Measurements from ENCODE around the gene TPSD1. TPM values are rescaled to one million over a fixed set of nuclear protein-coding genes. Genes with fewer than 3 reads are reported as not detected.

TPSD1 gene
- polyA plus RNA-seq, 2 of the 4 experiments (the other 2 are of a cell fraction), result not detected

GRCh38 chr16:1279081-1279944 lies 23.4 kb downstream of the TPSD1 start:
- FAIRE-seq (no peak), ATAC-seq (no peak), DNase-seq (ENCODE audit: low read depth in 1 of 2, low spot score in 1 of 2) (no peak)
- POLR2A ChIA-PET, result no interaction called here
- 81% methylated on average over 20 of the region's 30 CpGs for WGBS (ENCODE audit: missing lambda C conversion rate)
- Histone ChIP-seq H3K4me1 (no peaks in the 10 kb centered on the region), H3K4me2 (no peak overlapping the region), H3K27ac (no peak overlapping the region), H3K9me3 (no peaks in the 10 kb centered on the region), H3K4me3 (no peak overlapping the region)
- CTCF ChIA-PET, result interaction anchor here (0.7 to 1.2 kb wide), 3 partner anchors 9 to 223 kb away, joined by 3 to 7 read pairs (median 3); no protein-coding TSS in a partner anchor
- no peak for TF ChIP-seq CHD4 (IDR thresholded peaks at IDR 0.05; ENCODE audit: borderline replicate concordance)
- TF ChIP-seq E2F6 (IDR thresholded peaks at IDR 0.05; ENCODE audit: borderline replicate concordance, low read depth), result no peak
- no peak for TF ChIP-seq NR3C1 (IDR thresholded peaks at IDR 0.05)
- TF ChIP-seq CBX8 (IDR thresholded peaks at IDR 0.05), result no peak
- no peak for TF ChIP-seq CBX2 (IDR thresholded peaks at IDR 0.05; ENCODE audit: borderline replicate concordance, low read depth)
- TF ChIP-seq SMC3 (IDR thresholded peaks at IDR 0.05), result no peak
- TF ChIP-seq HOXB5 (CRISPR knock-in tag; IDR thresholded peaks at IDR 0.05), result no peak
- TF ChIP-seq ZC3H11A (IDR thresholded peaks at IDR 0.05), result no peak
- no peak for TF ChIP-seq ZFP36 (IDR thresholded peaks at IDR 0.05; ENCODE audit: borderline replicate concordance, partially characterized antibody)
- no peak for TF ChIP-seq CEBPB (IDR thresholded peaks at IDR 0.05)
- TF ChIP-seq JUNB (IDR thresholded peaks at IDR 0.05), result no peak

- ATAC-seq, result no peak
Observed at GRCh38 chr16:1279945-1280589, 24.2 kb downstream of the TPSD1 start.

GRCh38 chr16:1280783-1281182 lies 24.9 kb downstream of the TPSD1 start:
- POLR2A ChIA-PET, result interaction anchor here (0.5 to 0.6 kb wide), 2 partner anchors 17 to 64 kb away, joined by 3 read pairs; no protein-coding TSS in a partner anchor

More at GRCh38 chr16:1279945-1280589, 24.2 kb downstream of the TPSD1 start:
- TF ChIP-seq CEBPB (IDR thresholded peaks at IDR 0.05) (no peak), BHLHE40 (IDR thresholded peaks at IDR 0.05; ENCODE audit: low read depth, low read length) (no peak), HOXA7 (CRISPR knock-in tag; IDR thresholded peaks at IDR 0.05) (no peak), CBX2 (IDR thresholded peaks at IDR 0.05; ENCODE audit: borderline replicate concordance, low read depth) (no peak)
- ChIA-PET POLR2A (interaction anchor here (0.5 to 0.6 kb wide), 2 partner anchors 17 to 65 kb away, joined by 3 read pairs; no protein-coding TSS in a partner anchor), CTCF (interaction anchor here (0.6 to 1.2 kb wide), 4 partner anchors 10 to 224 kb away, joined by 3 to 7 read pairs (median 3); no protein-coding TSS in a partner anchor)
- no peaks in the 10 kb centered on the region for H3K4me1 ChIP-seq
- H3K4me3 ChIP-seq, result no peak overlapping the region
- 76% methylated on average over 15 of the region's 29 CpGs for WGBS (ENCODE audit: missing lambda C conversion rate)
- no peaks in the 10 kb centered on the region for H3K9me3 ChIP-seq
- no peak overlapping the region for H3K27ac ChIP-seq
- DNase-seq (ENCODE audit: low read depth in 1 of 2, low spot score in 1 of 2) (no peak), FAIRE-seq (no peak)
- no peak overlapping the region for H3K4me2 ChIP-seq

GRCh38 chr16:1281517-1281916 lies 25.6 kb downstream of the TPSD1 start:
- CTCF ChIA-PET, result no interaction called here
- no peaks in the 10 kb centered on the region for H3K9me3 ChIP-seq
- no peak for FAIRE-seq
- TF ChIP-seq EHF (CRISPR knock-in tag; IDR thresholded peaks at IDR 0.05), result no peak
- TF ChIP-seq RAD21 (conservative IDR thresholded peaks at IDR 0.05 in 1 of 2, IDR thresholded peaks at IDR 0.05 in 1 of 2), result no peak
- TF ChIP-seq FOXS1 (CRISPR knock-in tag; IDR thresholded peaks at IDR 0.05), result no peak
- TF ChIP-seq, protein P1, sequence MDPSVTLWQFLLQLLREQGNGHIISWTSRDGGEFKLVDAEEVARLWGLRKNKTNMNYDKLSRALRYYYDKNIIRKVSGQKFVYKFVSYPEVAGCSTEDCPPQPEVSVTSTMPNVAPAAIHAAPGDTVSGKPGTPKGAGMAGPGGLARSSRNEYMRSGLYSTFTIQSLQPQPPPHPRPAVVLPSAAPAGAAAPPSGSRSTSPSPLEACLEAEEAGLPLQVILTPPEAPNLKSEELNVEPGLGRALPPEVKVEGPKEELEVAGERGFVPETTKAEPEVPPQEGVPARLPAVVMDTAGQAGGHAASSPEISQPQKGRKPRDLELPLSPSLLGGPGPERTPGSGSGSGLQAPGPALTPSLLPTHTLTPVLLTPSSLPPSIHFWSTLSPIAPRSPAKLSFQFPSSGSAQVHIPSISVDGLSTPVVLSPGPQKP (IDR thresholded peaks at IDR 0.05; ENCODE audit: low read depth, low read length), result no peak
- no peak for TF ChIP-seq CBX2 (IDR thresholded peaks at IDR 0.05; ENCODE audit: borderline replicate concordance, low read depth)
- TF ChIP-seq RNF2 (IDR thresholded peaks at IDR 0.05; ENCODE audit: borderline replicate concordance, low read depth), result no peak
- no peak for TF ChIP-seq POLR2A (IDR thresholded peaks at IDR 0.05; ENCODE audit: low read length)
- TF ChIP-seq E2F6 (IDR thresholded peaks at IDR 0.05; ENCODE audit: borderline replicate concordance, low read depth), result no peak
- TF ChIP-seq SREBF2 (IDR thresholded peaks at IDR 0.05), result no peak
- TF ChIP-seq MAZ (IDR thresholded peaks at IDR 0.05; ENCODE audit: borderline replicate concordance, low read depth, low read length), result no peak
- TF ChIP-seq CBX8 (IDR thresholded peaks at IDR 0.05), result no peak
- TF ChIP-seq, protein P2, sequence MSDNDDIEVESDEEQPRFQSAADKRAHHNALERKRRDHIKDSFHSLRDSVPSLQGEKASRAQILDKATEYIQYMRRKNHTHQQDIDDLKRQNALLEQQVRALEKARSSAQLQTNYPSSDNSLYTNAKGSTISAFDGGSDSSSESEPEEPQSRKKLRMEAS (IDR thresholded peaks at IDR 0.05), result no peak
- no peak for TF ChIP-seq ZNF302 (CRISPR knock-in tag; IDR thresholded peaks at IDR 0.05)
- no peak for TF ChIP-seq EP300 (IDR thresholded peaks at IDR 0.05)

More at GRCh38 chr16:1280783-1281182, 24.9 kb downstream of the TPSD1 start:
- DNase-seq (ENCODE audit: low read depth in 1 of 2, low spot score in 1 of 2) (no peak), FAIRE-seq (no peak), ATAC-seq (no peak)
- Histone ChIP-seq H3K4me2 (no peak overlapping the region), H3K27ac (no peak overlapping the region), H3K4me1 (no peaks in the 10 kb centered on the region), H3K9me3 (no peaks in the 10 kb centered on the region), H3K4me3 (no peak overlapping the region)
- CTCF ChIA-PET, result interaction anchor here (0.6 to 1.0 kb wide), 2 partner anchors 42 to 225 kb away, joined by 3 read pairs; no protein-coding TSS in a partner anchor
- 56% methylated on average over 8 of the region's 8 CpGs for WGBS (ENCODE audit: missing lambda C conversion rate)
- TF ChIP-seq ZSCAN20 (CRISPR knock-in tag; IDR thresholded peaks at IDR 0.05) (no peak), POLR2A (IDR thresholded peaks at IDR 0.05; ENCODE audit: low read length) (no peak), POLR2AphosphoS2 (conservative IDR thresholded peaks at IDR 0.05; ENCODE audit: low read length) (no peak), FOXS1 (CRISPR knock-in tag; IDR thresholded peaks at IDR 0.05) (no peak), MAFK (IDR thresholded peaks at IDR 0.05; ENCODE audit: partially characterized antibody) (no peak), CHD2 (IDR thresholded peaks at IDR 0.05; ENCODE audit: low read length, partially characterized antibody) (no peak), HOXA7 (CRISPR knock-in tag; IDR thresholded peaks at IDR 0.05) (no peak), PHF8 (IDR thresholded peaks at IDR 0.05; ENCODE audit: borderline replicate concordance, low read depth) (no peak), MYC (IDR thresholded peaks at IDR 0.05; ENCODE audit: borderline replicate concordance, low read length) (no peak), HEYL (CRISPR knock-in tag; IDR thresholded peaks at IDR 0.05) (no peak), CBX8 (IDR thresholded peaks at IDR 0.05) (no peak)

More at GRCh38 chr16:1281517-1281916, 25.6 kb downstream of the TPSD1 start:
- POLR2A ChIA-PET, result no interaction called here
- ATAC-seq, result no peak
- 59% methylated on average over 15 of the region's 16 CpGs for WGBS (ENCODE audit: missing lambda C conversion rate)
- no peak for DNase-seq (ENCODE audit: low read depth in 1 of 2, low spot score in 1 of 2)
- Histone ChIP-seq H3K4me3 (no peak overlapping the region), H3K4me2 (no peak overlapping the region), H3K27ac (no peak overlapping the region), H3K4me1 (no peaks in the 10 kb centered on the region)

All from A549 (cell line).